Endothelial cell (in vitro differentiated cells): ENCODE results near the gene MTCH1. TPM values are rescaled to one million over a fixed set of nuclear protein-coding genes. Genes with fewer than 3 reads are reported as not detected.

Experiments
- DNase-seq: peaks from one replicate; pipeline ENCODE4 v3.0.0; 2021; ENCODE audit warnings: low spot score
- H3K27ac Mint-ChIP-seq: one replicate; pipeline ENCODE4 v1.8.0; 2021; ENCODE audit warnings: mixed read lengths, inconsistent platforms; ENCODE audit not compliant: unreplicated experiment
- H3K27me3 Mint-ChIP-seq: one replicate; pipeline ENCODE4 v1.8.0; 2021; ENCODE audit warnings: mild to moderate bottlenecking, moderate library complexity, mixed read lengths, inconsistent platforms; ENCODE audit not compliant: unreplicated experiment
- H3K36me3 Mint-ChIP-seq: one replicate; pipeline ENCODE4 v1.8.0; 2021; ENCODE audit warnings: mild to moderate bottlenecking, low read depth, mixed read lengths, inconsistent platforms; ENCODE audit not compliant: unreplicated experiment
- H3K4me1 Mint-ChIP-seq: one replicate; pipeline ENCODE4 v1.8.0; 2021; ENCODE audit warnings: mild to moderate bottlenecking, mixed read lengths, inconsistent platforms; ENCODE audit not compliant: unreplicated experiment
- H3K4me3 Mint-ChIP-seq: one replicate; pipeline ENCODE4 v1.8.0; 2021; ENCODE audit warnings: mild to moderate bottlenecking, mixed read lengths, inconsistent platforms; ENCODE audit not compliant: unreplicated experiment
- H3K9me3 Mint-ChIP-seq: one replicate; pipeline ENCODE4 v1.8.0; 2021; ENCODE audit warnings: mixed read lengths, inconsistent platforms; ENCODE audit not compliant: unreplicated experiment
- total RNA-seq: library from RNA; stranded (reverse); fragmentation: NEBNext Ultra II Directional; extraction: Animal tissue kit (Norgen Biotek cat#: 25700); gene quantifications from one replicate; pipeline ENCODE4 v1.2.1, GENCODE V29; 2021; ENCODE audit not compliant: unreplicated experiment
- TF ChIP-seq, protein P1 (sequence below): fragments of 200-600 bp; sonication (generic); IDR thresholded peaks from one replicate; pipeline ENCODE4 v1.5.0; 2021; ENCODE audit warnings: antibody characterized with exemption; ENCODE audit not compliant: unreplicated experiment

Gene MTCH1
- total RNA-seq, 1 donor from 2014 or later = 304 TPM

DNA sequence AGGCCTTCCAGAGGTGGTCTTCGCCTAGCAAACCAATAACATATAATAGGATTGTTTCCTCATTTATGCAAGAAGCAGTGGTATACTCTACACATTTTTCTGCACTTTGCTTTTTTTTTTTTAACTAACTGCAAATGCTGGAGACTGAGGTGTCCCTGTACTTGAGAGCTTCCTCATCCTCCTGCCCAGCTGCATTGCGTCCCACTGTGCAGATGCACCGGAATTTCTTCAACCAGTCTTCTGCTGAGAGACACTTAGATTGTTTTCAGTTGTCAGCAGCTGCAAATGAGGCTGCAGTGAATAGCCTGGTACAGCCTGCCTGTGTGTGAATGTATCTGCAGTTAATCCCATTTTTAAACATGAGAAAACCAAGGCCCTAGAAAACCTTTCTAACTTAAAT, 31.0 kb upstream of the MTCH1 start:
- DNase-seq = no peak
- TF ChIP-seq, protein P1, sequence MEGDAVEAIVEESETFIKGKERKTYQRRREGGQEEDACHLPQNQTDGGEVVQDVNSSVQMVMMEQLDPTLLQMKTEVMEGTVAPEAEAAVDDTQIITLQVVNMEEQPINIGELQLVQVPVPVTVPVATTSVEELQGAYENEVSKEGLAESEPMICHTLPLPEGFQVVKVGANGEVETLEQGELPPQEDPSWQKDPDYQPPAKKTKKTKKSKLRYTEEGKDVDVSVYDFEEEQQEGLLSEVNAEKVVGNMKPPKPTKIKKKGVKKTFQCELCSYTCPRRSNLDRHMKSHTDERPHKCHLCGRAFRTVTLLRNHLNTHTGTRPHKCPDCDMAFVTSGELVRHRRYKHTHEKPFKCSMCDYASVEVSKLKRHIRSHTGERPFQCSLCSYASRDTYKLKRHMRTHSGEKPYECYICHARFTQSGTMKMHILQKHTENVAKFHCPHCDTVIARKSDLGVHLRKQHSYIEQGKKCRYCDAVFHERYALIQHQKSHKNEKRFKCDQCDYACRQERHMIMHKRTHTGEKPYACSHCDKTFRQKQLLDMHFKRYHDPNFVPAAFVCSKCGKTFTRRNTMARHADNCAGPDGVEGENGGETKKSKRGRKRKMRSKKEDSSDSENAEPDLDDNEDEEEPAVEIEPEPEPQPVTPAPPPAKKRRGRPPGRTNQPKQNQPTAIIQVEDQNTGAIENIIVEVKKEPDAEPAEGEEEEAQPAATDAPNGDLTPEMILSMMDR = no peak
- Mint-ChIP-seq H3K27ac (no peak overlapping the region), H3K36me3 (no peaks in the 10 kb centered on the region), H3K9me3 (no peaks in the 10 kb centered on the region), H3K27me3 (peaks cover 10% of the 10 kb centered on the region), H3K4me1 (peaks cover 2% of the 10 kb centered on the region), H3K4me3 (no peak overlapping the region)

DNA sequence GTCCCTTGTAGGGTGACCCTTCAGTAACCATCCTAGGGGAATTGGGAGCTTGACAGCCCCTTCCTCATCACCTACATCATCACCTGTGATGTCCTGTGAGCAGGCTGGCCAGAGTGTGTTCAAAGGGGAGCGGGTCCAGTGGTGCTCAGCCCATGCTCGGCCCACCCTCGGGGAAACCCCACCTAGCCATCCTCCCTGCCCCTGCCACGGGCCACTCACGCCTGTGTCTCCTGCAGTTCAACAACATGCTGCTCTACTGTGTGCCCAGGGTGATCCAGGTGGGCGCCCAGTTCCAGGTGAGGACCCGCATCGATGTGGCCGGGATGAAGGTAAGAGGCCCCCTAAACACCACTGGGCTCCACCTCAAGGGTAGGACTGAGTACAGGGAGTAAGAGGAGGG, 29.5 kb upstream of the MTCH1 start:
- Mint-ChIP-seq H3K4me3 (no peak overlapping the region), H3K4me1 (peaks cover 2% of the 10 kb centered on the region), H3K27ac (no peak overlapping the region), H3K27me3 (peaks cover 7% of the 10 kb centered on the region), H3K9me3 (no peaks in the 10 kb centered on the region), H3K36me3 (no peaks in the 10 kb centered on the region)
- TF ChIP-seq, protein P1 = no peak
- no peak for DNase-seq

DNA sequence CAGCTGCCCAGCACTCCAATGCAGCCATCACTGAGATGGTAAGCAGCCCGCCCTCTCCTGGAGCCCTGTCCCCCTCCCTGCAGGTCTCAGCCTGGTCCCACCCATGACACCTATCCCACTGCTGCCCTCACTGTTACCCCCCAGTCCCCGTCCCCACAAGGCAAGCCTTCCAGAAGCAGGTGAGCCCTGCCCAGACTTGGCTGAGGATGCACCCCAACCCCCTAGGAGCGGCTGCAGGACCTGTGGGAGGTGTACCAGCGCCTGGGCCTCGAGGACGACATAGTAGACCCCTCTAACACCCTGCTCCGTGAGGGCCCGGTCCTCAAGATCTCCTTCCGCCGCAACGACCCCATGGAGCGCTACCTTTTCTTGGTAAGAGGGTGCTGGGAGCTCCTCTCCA, 28.7 kb upstream of the MTCH1 start:
- DNase-seq = no peak
- TF ChIP-seq, protein P1 = no peak
- H3K9me3 Mint-ChIP-seq = no peaks in the 10 kb centered on the region
- no peaks in the 10 kb centered on the region for H3K36me3 Mint-ChIP-seq
- H3K4me1 Mint-ChIP-seq = peaks cover 2% of the 10 kb centered on the region
- no peak overlapping the region for H3K27ac Mint-ChIP-seq
- H3K27me3 Mint-ChIP-seq = peaks cover 7% of the 10 kb centered on the region
- H3K4me3 Mint-ChIP-seq = no peak overlapping the region

DNA sequence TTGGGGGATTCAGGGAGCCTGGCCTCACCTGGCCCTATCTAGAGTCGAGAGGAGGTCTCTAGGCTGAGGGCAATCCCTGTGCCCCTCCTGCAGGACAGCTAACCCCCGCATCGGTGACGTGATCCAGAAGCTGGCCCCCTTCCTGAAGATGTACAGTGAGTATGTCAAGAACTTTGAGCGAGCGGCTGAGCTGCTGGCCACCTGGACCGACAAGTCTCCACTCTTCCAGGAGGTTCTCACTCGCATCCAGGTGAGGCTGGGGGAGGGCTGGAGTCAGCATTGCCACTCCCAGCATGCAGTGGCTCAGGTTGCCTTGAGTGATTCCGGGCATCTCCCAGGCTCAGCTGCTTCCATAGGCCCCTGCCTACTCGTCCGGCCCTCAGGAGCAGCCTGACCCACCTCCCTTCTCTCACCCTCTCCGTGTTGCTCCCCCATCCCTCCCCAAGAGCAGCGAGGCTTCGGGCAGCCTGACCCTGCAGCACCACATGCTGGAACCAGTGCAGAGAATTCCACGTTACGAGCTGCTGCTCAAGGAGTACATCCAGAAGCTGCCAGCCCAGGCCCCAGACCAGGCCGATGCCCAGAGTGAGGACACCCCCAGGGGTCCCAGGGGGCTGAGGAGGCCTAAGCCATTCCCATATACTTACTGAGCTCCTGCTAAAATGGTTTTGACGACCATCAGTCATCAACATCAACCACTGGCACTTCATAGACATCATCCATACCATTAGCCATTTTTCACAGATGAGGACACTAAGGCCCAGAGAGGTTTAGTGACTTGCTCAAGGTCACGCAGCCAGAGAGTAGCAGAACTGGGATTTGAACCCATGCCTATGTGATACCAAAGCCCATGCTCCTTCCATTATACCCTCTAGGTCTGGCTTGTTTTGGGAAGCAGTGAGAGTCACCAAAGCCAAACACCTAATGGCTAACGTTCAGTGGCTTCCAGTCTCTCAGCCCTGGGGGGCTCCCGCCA, 27.8 kb upstream of the MTCH1 start:
- no peak for DNase-seq
- Mint-ChIP-seq H3K9me3 (no peaks in the 10 kb centered on the region), H3K27ac (no peak overlapping the region), H3K27me3 (peaks cover 7% of the 10 kb centered on the region), H3K36me3 (no peaks in the 10 kb centered on the region), H3K4me3 (no peak overlapping the region), H3K4me1 (peaks cover 2% of the 10 kb centered on the region)
- TF ChIP-seq, protein P1 = no peak
